HEK293T (cell line): ENCODE results near the gene CLIP1.

ENCODE experiments used
- CTCF ChIA-PET: fragments of 350-600 bp; formaldehyde crosslinking; extraction: SDS; loops from one replicate; lab custom pipeline; 2021; ENCODE audit warnings: antibody characterized with exemption, inconsistent platforms; lab: Yijun Ruan, JAX
- POLR2A ChIA-PET: fragments of 350-600 bp; formaldehyde crosslinking; extraction: SDS; loops from one replicate; lab custom pipeline; 2020; ENCODE audit warnings: antibody characterized with exemption, inconsistent platforms; lab: Yijun Ruan, JAX
- DNase-seq: peaks from one replicate; pipeline ENCODE4 v3.0.0; 2012; ENCODE audit warnings: mixed read lengths; ENCODE audit errors: extremely low spot score
- ARNT ChIP-seq: fragments of 450-650 bp; IDR thresholded peaks from 2 replicates; pipeline ENCODE4 v1.6.1; 2017; ENCODE audit warnings: mild to moderate bottlenecking
- BHLHE40 ChIP-seq: fragments of 450-650 bp; IDR thresholded peaks from 2 replicates; pipeline ENCODE4 v1.6.1; 2016; ENCODE audit warnings: mild to moderate bottlenecking, moderate library complexity, borderline replicate concordance
- CTBP1 ChIP-seq: fragments of 450-650 bp; IDR thresholded peaks from 2 replicates; pipeline ENCODE4 v1.6.1; 2016; ENCODE audit warnings: borderline replicate concordance
- ELF4 ChIP-seq: fragments of 450-650 bp; IDR thresholded peaks from 2 replicates; pipeline ENCODE4 v1.6.1; 2017; ENCODE audit warnings: antibody characterized with exemption
- FOXA1 ChIP-seq: fragments of 450-650 bp; IDR thresholded peaks from 2 replicates; pipeline ENCODE4 v1.6.1; 2016; ENCODE audit warnings: mild to moderate bottlenecking
- FOXK2 ChIP-seq: fragments of 450-650 bp; IDR thresholded peaks from 2 replicates; pipeline ENCODE4 v1.6.1; 2016; ENCODE audit warnings: mild to moderate bottlenecking
- FOXM1 ChIP-seq: fragments of 450-650 bp; IDR thresholded peaks from 2 replicates; pipeline ENCODE4 v1.6.1; 2017; ENCODE audit warnings: mild to moderate bottlenecking, borderline replicate concordance
- HDGF ChIP-seq: fragments of 450-650 bp; IDR thresholded peaks from 2 replicates; pipeline ENCODE4 v1.6.1; 2017; ENCODE audit warnings: antibody characterized with exemption, borderline replicate concordance
- L3MBTL2 ChIP-seq: fragments of 450-650 bp; conservative IDR thresholded peaks from 2 replicates; pipeline ENCODE4 v1.6.1; 2016; ENCODE audit warnings: mild to moderate bottlenecking
- LEF1 ChIP-seq: fragments of 450-650 bp; IDR thresholded peaks from 2 replicates; pipeline ENCODE4 v1.6.1; 2017; ENCODE audit warnings: mild to moderate bottlenecking, borderline replicate concordance
- NFRKB ChIP-seq: fragments of 450-650 bp; IDR thresholded peaks from 2 replicates; pipeline ENCODE4 v1.6.1; 2016; ENCODE audit warnings: mild to moderate bottlenecking, moderate library complexity
- SP1 ChIP-seq: fragments of 450-650 bp; IDR thresholded peaks from 2 replicates; pipeline ENCODE4 v1.6.1; 2017
- SUZ12 ChIP-seq: fragments of 450-650 bp; IDR thresholded peaks from 2 replicates; pipeline ENCODE4 v1.6.1; 2016; ENCODE audit warnings: mild to moderate bottlenecking
- TARDBP ChIP-seq: fragments of 450-650 bp; IDR thresholded peaks from 2 replicates; pipeline ENCODE4 v1.6.1; 2016
- ZNF384 ChIP-seq: fragments of 450-650 bp; IDR thresholded peaks from 2 replicates; pipeline ENCODE4 v1.6.1; 2016
- TF ChIP-seq, protein P1 (sequence below): fragments of 450-650 bp; IDR thresholded peaks from 2 replicates; pipeline ENCODE4 v1.6.1; 2016

Gene CLIP1

DNA sequence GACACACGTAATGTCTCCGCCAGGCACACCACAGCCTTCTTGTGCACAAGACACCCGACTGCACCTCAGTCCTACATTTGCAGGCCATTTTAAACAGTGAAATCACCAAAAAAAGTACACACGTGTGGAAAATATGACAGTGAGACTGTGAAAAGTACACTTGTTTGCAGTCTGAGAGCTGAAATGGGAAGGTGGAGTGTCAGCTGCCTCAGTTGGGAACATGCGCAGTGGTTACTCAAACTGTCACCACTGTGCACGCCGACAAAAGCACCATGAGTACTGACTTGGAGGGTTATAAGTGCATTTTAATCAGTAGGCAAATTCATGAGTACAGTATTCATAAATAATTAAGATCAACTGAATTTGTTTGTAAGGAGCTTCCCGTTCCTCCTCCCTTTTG lies 171.9 kb downstream of the CLIP1 start:
- TF ChIP-seq L3MBTL2 = no peak
- no peak for TF ChIP-seq ZNF384
- TF ChIP-seq SUZ12 = no peak
- TF ChIP-seq CTBP1 = no peak
- TF ChIP-seq HDGF = no peak
- TF ChIP-seq, protein P1, sequence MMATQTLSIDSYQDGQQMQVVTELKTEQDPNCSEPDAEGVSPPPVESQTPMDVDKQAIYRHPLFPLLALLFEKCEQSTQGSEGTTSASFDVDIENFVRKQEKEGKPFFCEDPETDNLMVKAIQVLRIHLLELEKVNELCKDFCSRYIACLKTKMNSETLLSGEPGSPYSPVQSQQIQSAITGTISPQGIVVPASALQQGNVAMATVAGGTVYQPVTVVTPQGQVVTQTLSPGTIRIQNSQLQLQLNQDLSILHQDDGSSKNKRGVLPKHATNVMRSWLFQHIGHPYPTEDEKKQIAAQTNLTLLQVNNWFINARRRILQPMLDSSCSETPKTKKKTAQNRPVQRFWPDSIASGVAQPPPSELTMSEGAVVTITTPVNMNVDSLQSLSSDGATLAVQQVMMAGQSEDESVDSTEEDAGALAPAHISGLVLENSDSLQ = no peak
- no peak for TF ChIP-seq FOXM1
- TF ChIP-seq TARDBP = no peak
- TF ChIP-seq BHLHE40 = no peak
- TF ChIP-seq ARNT = no peak
- TF ChIP-seq SP1 = no peak
- TF ChIP-seq NFRKB = no peak
- no peak for TF ChIP-seq LEF1
- no peak for TF ChIP-seq FOXA1
- no peak for TF ChIP-seq ELF4
- ChIA-PET CTCF (no interaction called here), POLR2A (no interaction called here)
- no peak for DNase-seq

DNA sequence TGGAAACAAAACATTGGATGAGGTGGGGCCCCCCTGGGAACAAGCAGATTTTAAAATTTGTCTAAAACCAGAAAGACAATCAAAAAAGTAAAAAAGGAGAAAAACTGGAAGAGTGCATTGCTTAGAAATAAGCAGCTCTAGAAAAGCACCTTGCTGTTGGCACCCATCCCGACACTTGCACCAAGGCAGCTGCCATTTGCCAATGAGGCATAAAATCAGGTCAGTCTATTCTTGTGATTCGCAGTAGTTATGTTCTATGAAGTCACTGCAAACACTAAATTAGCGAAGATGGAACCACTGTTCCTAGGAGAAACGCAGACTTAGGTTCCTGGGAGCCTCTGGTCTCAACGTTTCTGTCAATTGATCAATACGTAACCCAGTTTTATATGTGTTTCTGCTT lies 172.4 kb downstream of the CLIP1 start:
- POLR2A ChIA-PET = no interaction called here
- CTCF ChIA-PET = no interaction called here
- no peak for TF ChIP-seq SP1
- TF ChIP-seq FOXK2 = no peak
- no peak for TF ChIP-seq ELF4
- DNase-seq = no peak

GRCh38 chr12:122245553-122245952 lies 176.9 kb downstream of the CLIP1 start:
- CTCF ChIA-PET = no interaction called here
- DNase-seq = no peak
- TF ChIP-seq ZNF384 = no peak
- TF ChIP-seq SP1 = no peak
- TF ChIP-seq FOXK2 = no peak
- no peak for TF ChIP-seq NFRKB
- no peak for TF ChIP-seq TARDBP
- TF ChIP-seq L3MBTL2 = no peak
- no peak for TF ChIP-seq SUZ12
- no peak for TF ChIP-seq LEF1
- no peak for TF ChIP-seq HDGF
- TF ChIP-seq FOXA1 = no peak
- no peak for TF ChIP-seq BHLHE40
- TF ChIP-seq CTBP1 = no peak
- TF ChIP-seq FOXM1 = no peak
- no peak for TF ChIP-seq ELF4
- TF ChIP-seq, protein P1 = no peak
- POLR2A ChIA-PET = no interaction called here

DNA sequence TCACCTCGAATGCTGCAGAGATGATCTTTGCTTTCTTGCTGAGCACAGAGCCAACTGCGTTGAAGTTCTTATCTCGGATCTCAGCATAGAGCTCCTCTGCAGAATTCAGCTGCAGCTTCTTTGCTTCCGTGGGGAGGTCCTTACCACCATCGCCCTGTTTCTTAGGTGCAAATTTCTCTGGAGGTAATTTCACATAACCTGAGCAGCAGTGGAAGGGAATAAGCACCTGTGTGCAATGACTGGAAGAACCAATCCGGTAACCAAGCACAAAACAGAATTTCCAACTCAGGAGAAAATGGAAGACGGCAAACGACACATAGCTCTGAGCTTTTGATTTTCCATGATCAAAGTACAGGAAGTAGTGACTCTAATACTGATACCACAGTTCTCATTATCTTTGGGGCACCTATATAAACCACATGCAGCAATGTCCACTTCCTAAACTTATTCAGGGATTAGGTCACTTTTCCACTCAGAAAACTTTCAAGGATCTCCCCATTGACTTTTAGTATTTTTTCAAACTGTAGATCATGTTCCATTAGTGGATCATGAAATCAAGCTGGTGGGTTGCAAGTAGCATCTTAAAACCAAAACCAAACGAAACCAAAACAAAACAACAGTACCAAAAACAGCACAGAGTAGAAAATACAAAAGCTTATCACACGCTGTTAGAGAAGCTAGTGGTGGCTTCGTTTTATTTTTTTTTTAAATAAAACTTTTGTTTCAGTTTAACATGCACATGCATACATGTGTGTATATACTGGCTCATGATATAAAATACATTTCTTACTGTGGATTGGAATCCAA lies 177.7 kb downstream of the CLIP1 start:
- CTCF ChIA-PET = no interaction called here
- DNase-seq = no peak
- TF ChIP-seq NFRKB = no peak
- TF ChIP-seq HDGF = no peak
- POLR2A ChIA-PET = no interaction called here

DNA sequence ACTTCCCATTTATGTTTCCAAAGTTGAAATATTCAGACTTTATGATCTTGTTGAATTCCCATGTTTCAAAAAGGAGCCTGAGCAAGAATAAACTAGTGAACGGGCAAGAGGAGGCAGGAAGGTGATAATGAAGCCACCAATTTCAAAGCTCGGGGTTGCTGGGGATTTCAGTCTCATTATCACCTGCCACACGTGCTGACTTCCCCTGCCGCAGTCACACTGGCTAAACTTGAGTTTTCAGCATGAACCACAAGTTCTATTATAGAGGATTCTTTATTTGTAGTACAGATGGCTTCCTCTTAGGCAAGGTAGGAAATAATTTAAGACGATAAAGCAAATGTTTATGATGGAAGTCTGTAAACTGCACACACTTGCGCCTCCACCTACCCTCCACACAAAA lies 178.5 kb downstream of the CLIP1 start:
- ChIA-PET CTCF (no interaction called here), POLR2A (no interaction called here)
- no peak for TF ChIP-seq TARDBP
- DNase-seq = no peak

DNA sequence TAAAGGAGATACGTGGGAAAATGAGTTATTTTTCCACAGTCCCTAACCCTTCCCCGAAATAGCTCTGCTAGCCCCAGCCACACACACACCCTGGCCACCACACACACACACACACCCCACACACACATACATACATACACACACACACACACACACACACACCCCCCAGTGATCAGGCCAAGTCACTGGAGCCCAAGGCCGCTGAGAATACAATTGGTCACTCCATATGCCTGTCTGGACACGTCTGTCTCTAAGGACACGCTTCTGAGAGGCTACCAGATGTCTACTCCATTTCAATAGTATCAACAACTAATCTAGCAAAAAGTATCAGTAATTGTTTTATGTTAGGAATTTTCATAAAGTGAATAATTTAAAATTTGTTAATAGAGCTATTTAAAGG lies 183.6 kb downstream of the CLIP1 start:
- ChIA-PET CTCF (no interaction called here), POLR2A (no interaction called here)
- TF ChIP-seq NFRKB = no peak
- TF ChIP-seq FOXK2 = no peak
- TF ChIP-seq, protein P1 = no peak
- TF ChIP-seq FOXM1 = no peak
- TF ChIP-seq SUZ12 = no peak
- TF ChIP-seq TARDBP = no peak
- TF ChIP-seq CTBP1 = no peak
- TF ChIP-seq BHLHE40 = no peak
- TF ChIP-seq HDGF = no peak
- no peak for TF ChIP-seq ELF4
- TF ChIP-seq ZNF384 = no peak
- TF ChIP-seq LEF1 = no peak
- no peak for TF ChIP-seq ARNT
- no peak for TF ChIP-seq L3MBTL2
- no peak for DNase-seq
